K562 (cell line): Measurements from ENCODE around the gene KAZN. TPM values are rescaled to one million over a fixed set of nuclear protein-coding genes. Genes with fewer than 3 reads are reported as not detected.

Experiments used
- ATAC-seq: fragments of 200-7000 bp; cut with Tn5 transposase; 3 replicates; pipeline ENCODE4 v1.9.1; 2020; ENCODE audit warnings: moderate library complexity
- BruUV-seq: library from RNA; stranded (reverse); fragments of 400-500 nt; replicated peaks from 2 replicates; lab custom pipeline; 2021; lab: Mats Ljungman, UMichigan
- CTCF ChIA-PET: fragments of 300-600 bp; formaldehyde crosslinking; extraction: SDS; loops from one replicate; lab custom pipeline; 2021; ENCODE audit warnings: low intra/inter-chr PET ratio; lab: Yijun Ruan, JAX
- POLR2A ChIA-PET: fragments of 300-600, 350-650 bp; sonication (Branson Sonifier 250); formaldehyde crosslinking; extraction: SDS; loops from one replicate; lab custom pipeline; 2021; ENCODE audit warnings: antibody characterized with exemption, inconsistent platforms; lab: Yijun Ruan, JAX
- DNase-seq, 4 experiments: peaks; one replicate each; pipeline versions ENCODE4 v3.0.0 to v3.0.0-alpha.2; 2011 to 2018; ENCODE audit warnings: low spot score in 3 of 4, mixed read lengths in 3 of 4; ENCODE audit errors: extremely low read depth in 1 of 4
- FAIRE-seq: peaks from 2 replicates; lab custom pipeline; 2011; peaks lifted over from hg19 to GRCh38; lab: Jason Lieb, UNC
- H2AFZ ChIP-seq: 2 replicates; pipeline ENCODE4 v1.6.0; 2011; ENCODE audit warnings: low read depth, low read length, control low read depth, inconsistent platforms
- H3K27ac ChIP-seq: fragments of 200-600 bp; 3 replicates; pipeline ENCODE4 v1.8.0; 2011; ENCODE audit warnings: low read depth, mild to moderate bottlenecking, control low read depth, inconsistent platforms, low read length, moderate library complexity, mixed read lengths; ENCODE audit errors: extremely low read depth
- H3K27me3 ChIP-seq, 2 experiments: fragments of 300-600 bp in 1 of 2; 2 replicates in 1 of 2; 3 replicates in 1 of 2; pipeline versions ENCODE4 v1.6.0 to v1.8.0; 2011; ENCODE audit warnings: inconsistent platforms in 2 of 2, low read length in 2 of 2, mild to moderate bottlenecking in 1 of 2, mixed read lengths in 1 of 2, moderate library complexity in 1 of 2; ENCODE audit not compliant: control insufficient read depth in 2 of 2, insufficient read depth in 2 of 2
- H3K36me3 ChIP-seq: fragments of 300-600 bp; 3 replicates; pipeline ENCODE4 v1.8.0; 2011; ENCODE audit warnings: mild to moderate bottlenecking, low read length, inconsistent platforms; ENCODE audit not compliant: control insufficient read depth, insufficient read depth
- H3K4me1 ChIP-seq, 2 experiments: fragments of 200-600 bp in 1 of 2; replicated peaks in 1 of 2; 2 replicates in 1 of 2; 3 replicates in 1 of 2; pipeline versions ENCODE4 v1.5.1 to v1.8.0; 2011; ENCODE audit warnings: inconsistent platforms in 2 of 2, low read length in 2 of 2, mild to moderate bottlenecking in 1 of 2, mixed read lengths in 1 of 2, moderate library complexity in 1 of 2; ENCODE audit not compliant: control insufficient read depth in 2 of 2, insufficient read depth in 2 of 2
- H3K4me2 ChIP-seq: 2 replicates; pipeline ENCODE4 v1.6.1; 2011; ENCODE audit warnings: low read length, control low read depth, inconsistent platforms, mixed read lengths; ENCODE audit not compliant: insufficient read depth
- H3K4me3 ChIP-seq: fragments of 200-600 bp; sonication (generic), shearing (Covaris generic); 2 replicates; pipeline ENCODE4 v1.5.1; 2016; ENCODE audit warnings: control low read depth, inconsistent platforms
- H3K79me2 ChIP-seq: fragments of 200-600 bp; 3 replicates; pipeline ENCODE4 v1.8.0; 2011; ENCODE audit warnings: low read length, inconsistent platforms; ENCODE audit not compliant: control insufficient read depth, insufficient read depth
- H3K9ac ChIP-seq, 2 experiments: 2 replicates each; pipeline versions ENCODE4 v1.6.0 to v1.6.1; 2011; ENCODE audit warnings: low read depth in 2 of 2, low read length in 2 of 2, control low read depth in 1 of 2, inconsistent platforms in 1 of 2, mild to moderate bottlenecking in 1 of 2, mixed read lengths in 1 of 2; ENCODE audit not compliant: insufficient read depth in 1 of 2
- H3K9me1 ChIP-seq: one replicate; pipeline ENCODE4 v1.6.0; 2011; ENCODE audit warnings: inconsistent platforms, mild to moderate bottlenecking, low read length, moderate library complexity; ENCODE audit not compliant: control insufficient read depth, insufficient read depth
- H3K9me3 ChIP-seq: replicated peaks from 2 replicates; pipeline ENCODE4 v1.5.1; 2011; ENCODE audit warnings: low read depth, low read length, inconsistent platforms; ENCODE audit not compliant: control insufficient read depth, insufficient read depth
- H4K20me1 ChIP-seq: replicated peaks from 2 replicates; pipeline ENCODE4 v1.6.1; 2011; ENCODE audit warnings: low read length, inconsistent platforms, mixed read lengths; ENCODE audit not compliant: control insufficient read depth, insufficient read depth
- GTF3C2 ChIP-seq: IDR thresholded peaks from 3 replicates; pipeline ENCODE4 v1.6.1; 2011; ENCODE audit warnings: borderline replicate concordance, mild to moderate bottlenecking, moderate library complexity; ENCODE audit not compliant: insufficient read length; ENCODE audit errors: extremely low read depth
- MLLT1 ChIP-seq, 2 experiments: fragments of 450-650 bp; IDR thresholded peaks; 2 replicates each; pipeline ENCODE4 v1.6.1; 2016
- NFATC3 ChIP-seq: fragments of 450-650 bp; IDR thresholded peaks from 2 replicates; pipeline ENCODE4 v1.6.1; 2017; ENCODE audit warnings: mild to moderate bottlenecking
- RREB1 ChIP-seq: fragments of 250-450 bp; sonication (Bioruptor Pico); IDR thresholded peaks from 2 replicates; pipeline ENCODE4 v1.4.0; 2020
- RUNX1 ChIP-seq: sonication (generic); IDR thresholded peaks from 2 replicates; pipeline ENCODE4 v1.6.1; 2016; ENCODE audit warnings: antibody characterized with exemption, low read depth
- SRF ChIP-seq, 2 experiments: fragments of 250-450, 450-650 bp in 1 of 2; sonication (Bioruptor Pico) in 1 of 2; sonication (generic) in 1 of 2; formaldehyde crosslinking; IDR thresholded peaks; 2 replicates each; pipeline versions ENCODE4 v1.5.0 to v1.5.1; 2020 to 2022; ENCODE audit warnings: mild to moderate bottlenecking in 1 of 2, missing genetic modification reagents in 1 of 2
- TFAP4 ChIP-seq: sonication (generic); formaldehyde crosslinking; IDR thresholded peaks from 2 replicates; pipeline ENCODE4 v1.8.0; 2022; ENCODE audit warnings: missing genetic modification reagents, mild to moderate bottlenecking, moderate library complexity, borderline replicate concordance
- XRCC5 ChIP-seq: fragments of 200-400 bp; formaldehyde crosslinking; IDR thresholded peaks from 2 replicates; pipeline ENCODE4 v1.6.1; 2017; ENCODE audit warnings: low read depth, mild to moderate bottlenecking, low read length
- ZNF644 ChIP-seq: fragments of 200-800 bp; sonication (Bioruptor generic); IDR thresholded peaks from 2 replicates; pipeline ENCODE4 v1.6.1; 2016; ENCODE audit warnings: low read depth, missing genetic modification characterization, missing compliant biosample characterization
- ZNF695 ChIP-seq: fragments of 450-650 bp; formaldehyde crosslinking; IDR thresholded peaks from 2 replicates; pipeline ENCODE4 v1.4.0; 2020; ENCODE audit warnings: mild to moderate bottlenecking, moderate library complexity
- WGBS: fragments of 100-300 bp; shearing (Covaris generic); methylation state at CpG from one replicate; pipeline ENCODE4 v1.1.6; 2016; ENCODE audit warnings: low coverage, mixed read lengths; ENCODE audit not compliant: insufficient coverage; ENCODE audit errors: missing lambda C conversion rate; 5-methylcytosine and 5-hydroxymethylcytosine counted together
- in situ Hi-C: fragments of 300-500 bp; cut with MboI; formaldehyde crosslinking; loops from 4 replicates; pipeline ENCODE4 v1.15.0; 2018; ENCODE audit warnings: inconsistent platforms, mixed read lengths
- intact Hi-C: fragments of 100-400 bp; cut with micrococcal nuclease; formaldehyde crosslinking; loops from 2 replicates; pipeline ENCODE4 v1.14.2; 2022
- polyA plus RNA-seq, 8 experiments: library from polyadenylated mRNA; depleted of rRNA in 4 of 8; stranded (reverse) in 5 of 8; unstranded in 3 of 8; fragments of >200 nt; fragmentation: Nextera tagmentation in 2 of 8; fragmentation: Illumina TruSeq in 1 of 8; extraction: Ambion mirVana in 2 of 8; extraction: Trizol in 1 of 8; gene quantifications; 2 replicates each; pipeline versions ENCODE4 v1.2.1 to v1.2.3, GENCODE V29; 2011 to 2014; ENCODE audit warnings: inconsistent platforms in 1 of 8, missing spikeins in 1 of 8
- total RNA-seq, 7 experiments: library from RNA; depleted of rRNA in 6 of 7; stranded (reverse); fragments of >200 nt in 6 of 7; fragmentation: Illumina TruSeq in 2 of 7; extraction: Trizol in 2 of 7; gene quantifications; 2 replicates each; pipeline versions ENCODE4 v1.2.1 to v1.2.3, GENCODE V29; 2011 to 2021; ENCODE audit warnings: low replicate concordance in 1 of 7

The KAZN gene
- total and polyA plus RNA-seq, 9 of the 15 experiments (the other 6 are each of a cell fraction or from before 2014, with no cell fraction given) = 2.1 to 21.6 (median 5.4) TPM

- in situ Hi-C loops = no loop called here
- Histone ChIP-seq H3K4me1 (peaks cover 0 to 2% of the 10 kb centered on the region in 2 experiments; a peak in 1 of 5 replicates), H3K9me3 (no peaks in the 10 kb centered on the region), H3K27me3 (peaks cover 0 to 37% of the 10 kb centered on the region in 2 experiments; a peak in 1 of 5 replicates), H4K20me1 (peaks cover 15% of the 10 kb centered on the region), H3K9ac (no peak overlapping the region), H3K27ac (no peak overlapping the region), H3K36me3 (no peaks in the 10 kb centered on the region), H3K4me2 (no peak overlapping the region), H3K4me3 (no peak overlapping the region), H3K9me1 (no peaks in the 10 kb centered on the region), H2AFZ (no peak overlapping the region), H3K79me2 (no peaks in the 10 kb centered on the region)
- BruUV-seq = no TSS peak
- whole genome bisulfite sequencing = 9% methylated on average over 10 of the region's 10 CpGs
- ChIA-PET POLR2A (interaction anchor here (0.6 to 1.2 kb wide), 2 partner anchors 21 to 158 kb away, joined by 3 read pairs; no protein-coding TSS in a partner anchor), CTCF (no interaction called here)
- no peak for ATAC-seq
- FAIRE-seq = no peak
- no peak for DNase-seq
- intact Hi-C loops = loop anchor here (5.0 to 10.0 kb wide), 2 partner anchors 359 to 1137 kb away; no protein-coding TSS in a partner anchor
- no peak for TF ChIP-seq SRF (CRISPR knock-in tag; IDR thresholded peaks at IDR 0.05)
- TF ChIP-seq RUNX1 = no peak
- TF ChIP-seq ZNF695 = no peak
- no peak for TF ChIP-seq TFAP4 (CRISPR knock-in tag)
- TF ChIP-seq XRCC5 = no peak
- no peak for TF ChIP-seq NFATC3
- no peak for TF ChIP-seq MLLT1 (IDR thresholded peaks at IDR 0.05)
- no peak for TF ChIP-seq ZNF644 (tag)
- no peak for TF ChIP-seq GTF3C2
- no peak for TF ChIP-seq RREB1 (CRISPR knock-in tag)
Observed at GRCh38 chr1:15103906-15104305, 505.4 kb downstream of the KAZN start.
